Inflammatory macrophage treated with lipopolysaccharide for 4 hours (primary cell): ENCODE results near the gene TCF4.

Experiments used
- DNase-seq: peaks from one replicate; pipeline ENCODE4 v3.0.0-alpha.2; 2020

TCF4 gene

GRCh38 chr18:55374741-55375140, 213.3 kb downstream of the TCF4 start:
- DNase-seq: no peak

GRCh38 chr18:55372209-55372608, 215.8 kb downstream of the TCF4 start:
- DNase-seq: no peak

GRCh38 chr18:55370936-55371335, 217.1 kb downstream of the TCF4 start:
- DNase-seq: no peak

GRCh38 chr18:55369346-55369745, 218.6 kb downstream of the TCF4 start:
- no peak for DNase-seq

GRCh38 chr18:55365342-55365741, 222.7 kb downstream of the TCF4 start:
- DNase-seq: no peak

GRCh38 chr18:55362303-55362702, 225.7 kb downstream of the TCF4 start:
- DNase-seq: no peak

GRCh38 chr18:55361492-55362250, 226.3 kb downstream of the TCF4 start:
- no peak for DNase-seq

GRCh38 chr18:55360061-55360460, 227.9 kb downstream of the TCF4 start:
- DNase-seq: no peak

GRCh38 chr18:55356815-55357214, 231.2 kb downstream of the TCF4 start:
- DNase-seq: no peak

- DNase-seq: no peak
Observed at GRCh38 chr18:55355223-55355622, 232.8 kb downstream of the TCF4 start.

GRCh38 chr18:55354795-55355194, 233.2 kb downstream of the TCF4 start:
- no peak for DNase-seq

- no peak for DNase-seq
Observed at GRCh38 chr18:55353806-55354205, 234.2 kb downstream of the TCF4 start.

GRCh38 chr18:55353391-55353790, 234.6 kb downstream of the TCF4 start:
- DNase-seq: no peak

GRCh38 chr18:55351980-55352714, 235.8 kb downstream of the TCF4 start:
- no peak for DNase-seq

GRCh38 chr18:55351241-55351691, 236.7 kb downstream of the TCF4 start:
- DNase-seq: no peak

- no peak for DNase-seq
Observed at GRCh38 chr18:55349685-55350084, 238.3 kb downstream of the TCF4 start.

GRCh38 chr18:55346961-55347740, 240.8 kb downstream of the TCF4 start:
- DNase-seq: no peak

- DNase-seq: no peak
Observed at GRCh38 chr18:55346387-55346786, 241.6 kb downstream of the TCF4 start.

- no peak for DNase-seq
Observed at GRCh38 chr18:55345103-55345950, 242.7 kb downstream of the TCF4 start.

GRCh38 chr18:55343396-55344073, 244.5 kb downstream of the TCF4 start:
- DNase-seq: peak; percentile 23

GRCh38 chr18:55340998-55341397, 247.0 kb downstream of the TCF4 start:
- DNase-seq: no peak

- no peak for DNase-seq
Observed at GRCh38 chr18:55339990-55340389, 248.0 kb downstream of the TCF4 start.
